HepG2 (cell line): ENCODE data around the gene SFT2D1. TPM values are rescaled to one million over a fixed set of nuclear protein-coding genes. Genes with fewer than 3 reads are reported as not detected.
A peak's percentile ranks its signal among the peaks of the same experiment; 100 is the strongest.

Source experiments
- ARHGAP35 ChIP-seq: sonication (generic); formaldehyde crosslinking; IDR thresholded peaks from 2 replicates; pipeline ENCODE4 v1.9.0; 2022; ENCODE audit warnings: mild to moderate bottlenecking, inconsistent platforms, moderate library complexity, missing genetic modification reagents, borderline replicate concordance
- ARNT ChIP-seq: fragments of 450-650 bp; IDR thresholded peaks from 2 replicates; pipeline ENCODE4 v1.6.1; 2017
- CHD2 ChIP-seq: IDR thresholded peaks from 2 replicates; pipeline ENCODE4 v1.6.1; 2011; ENCODE audit warnings: low read depth, low read length, improper control_type of control experiment
- KMT2B ChIP-seq: IDR thresholded peaks from 2 replicates; pipeline ENCODE4 v1.6.1; 2016; ENCODE audit warnings: missing genetic modification reagents, missing compliant biosample characterization
- MAF1 ChIP-seq: sonication (generic); formaldehyde crosslinking; IDR thresholded peaks from 2 replicates; pipeline ENCODE4 v1.5.0; 2020; ENCODE audit warnings: missing genetic modification reagents, borderline replicate concordance
- MAFG ChIP-seq: sonication (generic); formaldehyde crosslinking; IDR thresholded peaks from 2 replicates; pipeline ENCODE4 v1.5.1; 2020; ENCODE audit warnings: mild to moderate bottlenecking, missing genetic modification reagents
- MBNL3 ChIP-seq: fragments of 250-450 bp; sonication (Bioruptor Pico); conservative IDR thresholded peaks from 2 replicates; pipeline ENCODE4 v1.8.0; 2022; ENCODE audit warnings: mild to moderate bottlenecking, inconsistent platforms
- NFRKB ChIP-seq: fragments of 450-650 bp; IDR thresholded peaks from 2 replicates; pipeline ENCODE4 v1.6.1; 2017
- RARA ChIP-seq: IDR thresholded peaks from 2 replicates; pipeline ENCODE4 v1.6.1; 2016; ENCODE audit warnings: missing genetic modification reagents, missing compliant biosample characterization
- RBM39 ChIP-seq: fragments of 200-400 bp; formaldehyde crosslinking; IDR thresholded peaks from one replicate; pipeline ENCODE4 v1.6.1; 2018; ENCODE audit warnings: antibody characterized with exemption, mild to moderate bottlenecking, low read depth, low read length; ENCODE audit not compliant: poor library complexity, severe bottlenecking
- SKIL ChIP-seq: sonication (generic); formaldehyde crosslinking; IDR thresholded peaks from 2 replicates; pipeline ENCODE4 v1.8.0; 2022; ENCODE audit warnings: missing genetic modification reagents, mild to moderate bottlenecking, moderate library complexity, borderline replicate concordance
- ZBTB2 ChIP-seq: sonication (generic); formaldehyde crosslinking; IDR thresholded peaks from 2 replicates; pipeline ENCODE4 v1.8.0; 2022; ENCODE audit warnings: low read depth, missing genetic modification reagents
- ZBTB20 ChIP-seq: sonication (generic); formaldehyde crosslinking; IDR thresholded peaks from 2 replicates; pipeline ENCODE4 v1.8.1; 2023; ENCODE audit warnings: missing genetic modification reagents, low read depth, mild to moderate bottlenecking, borderline replicate concordance
- ZKSCAN8 ChIP-seq: IDR thresholded peaks from 2 replicates; pipeline ENCODE4 v1.6.1; 2016; ENCODE audit warnings: borderline replicate concordance, missing genetic modification reagents, missing compliant biosample characterization
- ZNF142 ChIP-seq: sonication (generic); formaldehyde crosslinking; IDR thresholded peaks from 2 replicates; pipeline ENCODE4 v1.4.0; 2020; ENCODE audit warnings: missing genetic modification reagents
- ZNF382 ChIP-seq: sonication (generic); formaldehyde crosslinking; IDR thresholded peaks from 2 replicates; pipeline ENCODE4 v1.5.0; 2020; ENCODE audit warnings: missing genetic modification reagents, mild to moderate bottlenecking, borderline replicate concordance
- ZNF652 ChIP-seq: IDR thresholded peaks from 2 replicates; pipeline ENCODE4 v1.6.1; 2016; ENCODE audit warnings: low read depth, borderline replicate concordance
- ZSCAN22 ChIP-seq: sonication (generic); formaldehyde crosslinking; IDR thresholded peaks from 2 replicates; pipeline ENCODE4 v1.4.0; 2020; ENCODE audit warnings: mild to moderate bottlenecking, missing genetic modification reagents
- polyA plus RNA-seq, 8 experiments: library from polyadenylated mRNA; depleted of rRNA in 3 of 8; stranded (reverse) in 7 of 8; unstranded in 1 of 8; fragments of >200 nt; fragmentation: Illumina TruSeq in 4 of 8; extraction: Trizol in 4 of 8; gene quantifications; 2 replicates each; pipeline versions ENCODE4 v1.2.1 to v1.2.3, GENCODE V29; 2011 to 2016; ENCODE audit warnings: low read depth in 4 of 8, missing spikeins in 1 of 8, mixed read lengths in 1 of 8; ENCODE audit not compliant: insufficient read depth in 1 of 8
- total RNA-seq, 5 experiments: library from RNA; depleted of rRNA; stranded (reverse); fragments of >200 nt; fragmentation: Illumina TruSeq; extraction: Trizol; gene quantifications; 2 replicates each; pipeline ENCODE4 v1.2.3, GENCODE V29; 2016; ENCODE audit warnings: low read depth in 1 of 5

SFT2D1 gene
- total and polyA plus RNA-seq, 2 of the 13 experiments (the other 11 are each of a cell fraction or from before 2014, with no cell fraction given) = 115 to 147 TPM

- TF ChIP-seq ZNF142 (CRISPR knock-in tag) = peak; percentile 87; the same call in 1 of the 2 replicates
- TF ChIP-seq MAFG (CRISPR knock-in tag) = peak; percentile 76
- 0 out of 2 replicates have a peak, but pooled peaks have one; percentile 52 for TF ChIP-seq ZBTB2
- TF ChIP-seq ZNF652 (CRISPR knock-in tag) = no peak
- peak; percentile 84 for TF ChIP-seq ZBTB20
- no peak for TF ChIP-seq ZSCAN22
- no peak; the same call in 1 of the 2 replicates for TF ChIP-seq MAF1 (CRISPR knock-in tag)
- TF ChIP-seq ARNT = no peak
- peak; percentile 94; the same call in 1 of the 2 replicates for TF ChIP-seq ARHGAP35
- TF ChIP-seq SKIL (CRISPR knock-in tag) = peak; percentile 46
- TF ChIP-seq RBM39 = peak; percentile 96
- peak; percentile 96 for TF ChIP-seq KMT2B (CRISPR knock-in tag)
- TF ChIP-seq CHD2 = peak; percentile 42; the same call in 1 of the 2 replicates
- TF ChIP-seq MBNL3 = no peak
- TF ChIP-seq RARA = 0 out of 2 replicates have a peak, but pooled peaks have one; percentile 2
- peak; percentile 68; the same call in 1 of the 2 replicates for TF ChIP-seq ZKSCAN8 (CRISPR knock-in tag)
- TF ChIP-seq NFRKB = no peak
- TF ChIP-seq ZNF382 (CRISPR knock-in tag) = no peak
Measured at GRCh38 chr6:166342349-166343149, at the start of gene SFT2D1 (continued).
